ENCODE data around the gene GJA1.

DNA sequence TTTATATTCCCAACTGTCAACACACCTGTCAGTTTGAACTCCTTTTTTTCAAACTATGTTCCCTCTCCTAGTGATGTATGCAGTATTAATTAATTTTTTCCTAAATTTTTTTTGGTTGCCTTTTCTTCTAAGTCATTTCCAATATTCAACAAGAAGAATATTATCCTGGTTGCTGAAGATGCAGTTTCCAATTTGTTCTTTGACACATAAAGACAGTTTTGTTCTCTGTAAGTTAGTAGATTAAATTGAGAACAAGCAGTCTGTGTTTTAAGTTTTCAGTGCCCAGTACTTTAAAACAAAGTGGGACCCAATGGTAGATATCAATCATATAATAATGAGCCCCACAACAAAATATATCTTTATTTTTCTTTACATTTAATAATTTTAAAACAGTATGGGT lies 47.3 kb downstream of the GJA1 start:
- TF ChIP-seq CTCF (conservative IDR thresholded peaks at IDR 0.05 in 1 of 2, IDR thresholded peaks at IDR 0.05 in 1 of 2; ENCODE audit: low read depth in 1 of 2, low read length in 2 of 2), result no peak
- no peak for TF ChIP-seq EZH2 (IDR thresholded peaks at IDR 0.05; ENCODE audit: low read length, missing control alignments)
